K562 (cell line): ENCODE results near the gene GDAP1L1. TPM values are rescaled to one million over a fixed set of nuclear protein-coding genes. Genes with fewer than 3 reads are reported as not detected.
A peak's percentile ranks its signal among the peaks of the same experiment; 100 is the strongest.

Source experiments
- CBX2 ChIP-seq: fragments of 200-600 bp; sonication (generic); IDR thresholded peaks from one replicate; pipeline ENCODE4 v1.6.1; 2012; ENCODE audit warnings: mild to moderate bottlenecking, low read length, inconsistent platforms; ENCODE audit not compliant: insufficient read depth, poor library complexity, severe bottlenecking
- ELF4 ChIP-seq: fragments of 450-650 bp; formaldehyde crosslinking; IDR thresholded peaks from 2 replicates; pipeline ENCODE4 v1.4.0; 2022; ENCODE audit warnings: missing genetic modification characterization
- EP300 ChIP-seq: IDR thresholded peaks from 2 replicates; pipeline ENCODE4 v1.6.1; 2012; ENCODE audit warnings: low read length, improper control_type of control experiment
- HCFC1 ChIP-seq: IDR thresholded peaks from 2 replicates; pipeline ENCODE4 v1.6.1; 2012; ENCODE audit warnings: low read depth, low read length, improper control_type of control experiment
- HDAC8 ChIP-seq: fragments of 450-650 bp; IDR thresholded peaks from 2 replicates; pipeline ENCODE4 v1.6.1; 2016; ENCODE audit warnings: mild to moderate bottlenecking, missing genetic modification characterization, moderate library complexity, missing compliant biosample characterization
- KHSRP ChIP-seq: fragments of 450-650 bp; IDR thresholded peaks from 2 replicates; pipeline ENCODE4 v1.6.1; 2017
- MED1 ChIP-seq: sonication (generic); formaldehyde crosslinking; IDR thresholded peaks from 2 replicates; pipeline ENCODE4 v1.8.1; 2023; ENCODE audit warnings: missing genetic modification reagents, borderline replicate concordance
- NCOA1 ChIP-seq: fragments of 450-650 bp; IDR thresholded peaks from 2 replicates; pipeline ENCODE4 v1.6.1; 2016; ENCODE audit warnings: low read depth
- NRF1 ChIP-seq, 2 experiments: fragments of 450-650 bp; IDR thresholded peaks in 1 of 2; conservative IDR thresholded peaks in 1 of 2; 2 replicates each; pipeline ENCODE4 v1.6.1; 2014; ENCODE audit warnings: mild to moderate bottlenecking in 2 of 2
- PHF8 ChIP-seq: fragments of 200-600 bp; sonication (generic); IDR thresholded peaks from 2 replicates; pipeline ENCODE4 v1.6.1; 2012; ENCODE audit warnings: mixed run types, mild to moderate bottlenecking, inconsistent platforms, low read length, moderate library complexity, borderline replicate concordance
- SREBF2 ChIP-seq: sonication (generic); formaldehyde crosslinking; IDR thresholded peaks from 2 replicates; pipeline ENCODE4 v1.4.0; 2020; ENCODE audit warnings: mild to moderate bottlenecking, missing genetic modification reagents
- SRSF9 ChIP-seq: fragments of 200-400 bp; formaldehyde crosslinking; IDR thresholded peaks from 2 replicates; pipeline ENCODE4 v1.6.1; 2017; ENCODE audit warnings: low read depth, low read length, borderline replicate concordance
- SUPT5H ChIP-seq: fragments of 450-650 bp; IDR thresholded peaks from 2 replicates; pipeline ENCODE4 v1.6.1; 2016
- TCF7L2 ChIP-seq: fragments of 150-350 bp; IDR thresholded peaks from 2 replicates; pipeline ENCODE4 v1.6.1; 2016; ENCODE audit warnings: low read depth, mild to moderate bottlenecking, low read length, moderate library complexity
- ZBTB1 ChIP-seq: sonication (generic); formaldehyde crosslinking; IDR thresholded peaks from 2 replicates; pipeline ENCODE4 v1.8.1; 2023; ENCODE audit warnings: missing genetic modification reagents, low read depth, mild to moderate bottlenecking, borderline replicate concordance
- ZBTB8A ChIP-seq: fragments of 450-650 bp; IDR thresholded peaks from 2 replicates; pipeline ENCODE4 v1.6.1; 2018; ENCODE audit warnings: mild to moderate bottlenecking, moderate library complexity; ENCODE audit not compliant: partially characterized antibody
- ZBTB9 ChIP-seq: fragments of 450-650 bp; formaldehyde crosslinking; IDR thresholded peaks from 2 replicates; pipeline ENCODE4 v1.4.0; 2020; ENCODE audit warnings: mild to moderate bottlenecking, moderate library complexity
- ZNF197 ChIP-seq: fragments of 200-800 bp; sonication (Bioruptor generic); IDR thresholded peaks from 2 replicates; pipeline ENCODE4 v1.6.1; 2016; ENCODE audit warnings: low read depth, missing genetic modification characterization, missing compliant biosample characterization
- ZNF644 ChIP-seq: fragments of 200-800 bp; sonication (Bioruptor generic); IDR thresholded peaks from 2 replicates; pipeline ENCODE4 v1.6.1; 2016; ENCODE audit warnings: low read depth, missing genetic modification characterization, missing compliant biosample characterization
- polyA plus RNA-seq, 8 experiments: library from polyadenylated mRNA; depleted of rRNA in 4 of 8; stranded (reverse) in 5 of 8; unstranded in 3 of 8; fragments of >200 nt; fragmentation: Nextera tagmentation in 2 of 8; fragmentation: Illumina TruSeq in 1 of 8; extraction: Ambion mirVana in 2 of 8; extraction: Trizol in 1 of 8; gene quantifications; 2 replicates each; pipeline versions ENCODE4 v1.2.1 to v1.2.3, GENCODE V29; 2011 to 2014; ENCODE audit warnings: inconsistent platforms in 1 of 8, missing spikeins in 1 of 8
- total RNA-seq, 7 experiments: library from RNA; depleted of rRNA in 6 of 7; stranded (reverse); fragments of >200 nt in 6 of 7; fragmentation: Illumina TruSeq in 2 of 7; extraction: Trizol in 2 of 7; gene quantifications; 2 replicates each; pipeline versions ENCODE4 v1.2.1 to v1.2.3, GENCODE V29; 2011 to 2021; ENCODE audit warnings: low replicate concordance in 1 of 7
- TF ChIP-seq, protein P1 (sequence below): fragments of 200-800 bp; sonication (Bioruptor generic); IDR thresholded peaks from 2 replicates; pipeline ENCODE4 v1.6.1; 2017; ENCODE audit warnings: missing genetic modification characterization, missing compliant biosample characterization
- TF ChIP-seq, protein P2 (sequence below): fragments of 450-650 bp; IDR thresholded peaks from 2 replicates; pipeline ENCODE4 v1.6.1; 2018; ENCODE audit not compliant: partially characterized antibody

Gene GDAP1L1
- total and polyA plus RNA-seq, 9 of the 15 experiments (the other 6 are each of a cell fraction or from before 2014, with no cell fraction given) = 0.06 to 0.40 (median 0.19) TPM; not detected in 5

DNA sequence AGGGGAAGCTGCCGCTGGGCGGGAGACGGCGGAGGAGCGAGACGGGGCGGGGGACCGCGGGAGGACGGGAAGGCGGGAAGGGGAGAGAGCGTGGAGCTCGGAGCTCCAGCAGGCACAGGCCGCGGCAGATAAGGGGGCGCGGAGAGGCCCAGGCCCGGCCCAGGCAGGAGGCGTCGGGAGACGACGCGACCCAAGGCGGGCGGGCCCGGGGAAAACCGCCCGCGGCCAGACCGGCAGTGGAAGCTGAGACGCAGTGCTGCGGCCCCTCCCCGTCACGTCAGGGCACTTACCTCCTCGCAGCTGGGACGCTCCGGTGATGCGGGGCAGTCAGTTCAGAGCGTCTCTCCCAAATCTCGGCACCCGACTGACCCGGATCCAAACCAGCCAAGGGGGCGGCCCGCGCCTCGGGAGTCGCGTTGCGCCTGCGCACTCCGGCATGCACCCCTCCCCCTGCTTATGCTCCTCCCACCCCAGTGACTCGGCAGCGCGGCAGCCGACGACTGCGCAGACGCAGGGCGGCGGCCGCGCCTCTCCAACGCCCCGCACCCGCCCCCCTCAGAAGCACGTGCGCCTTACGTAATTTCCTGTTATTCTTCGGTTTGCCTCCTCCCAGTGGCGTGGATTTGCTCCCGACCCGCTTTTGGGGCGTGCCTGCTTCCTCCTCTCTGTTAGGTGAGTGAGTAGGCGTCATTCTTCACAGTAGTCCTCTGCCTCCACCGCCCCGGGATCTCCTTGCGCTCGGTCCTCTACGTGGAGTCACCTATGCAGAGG, 36.5 kb upstream of the GDAP1L1 start, which contains the start of gene OSER1 (continued):
- TF ChIP-seq SREBF2 (CRISPR knock-in tag) (no peak), EP300 (peak; percentile 60; the same call in 1 of the 2 replicates), KHSRP (no peak), SRSF9 (no peak), MED1 (no peak), ZBTB9 (CRISPR knock-in tag) (0 out of 2 replicates have a peak, but pooled peaks have one; percentile 35), NCOA1 (peak; percentile 35; the same call in 1 of the 2 replicates), HCFC1 (peak; percentile 13; the same call in 1 of the 2 replicates), HDAC8 (tag) (0 out of 2 replicates have a peak, but pooled peaks have one; percentile 54), PHF8 (peak; percentile 83; the same call in 1 of the 2 replicates), ZNF197 (CRISPR knock-in tag) (no peak), ELF4 (CRISPR knock-in tag) (no peak), TCF7L2 (no peak), CBX2 (no peak), NRF1 (conservative IDR thresholded peaks at IDR 0.05 in 1 of 2, IDR thresholded peaks at IDR 0.05 in 1 of 2) (peak; percentile 98), SUPT5H (peak; percentile 82), ZBTB1 (no peak), ZNF644 (tag) (no peak), ZBTB8A (no peak)
- TF ChIP-seq, protein P1, sequence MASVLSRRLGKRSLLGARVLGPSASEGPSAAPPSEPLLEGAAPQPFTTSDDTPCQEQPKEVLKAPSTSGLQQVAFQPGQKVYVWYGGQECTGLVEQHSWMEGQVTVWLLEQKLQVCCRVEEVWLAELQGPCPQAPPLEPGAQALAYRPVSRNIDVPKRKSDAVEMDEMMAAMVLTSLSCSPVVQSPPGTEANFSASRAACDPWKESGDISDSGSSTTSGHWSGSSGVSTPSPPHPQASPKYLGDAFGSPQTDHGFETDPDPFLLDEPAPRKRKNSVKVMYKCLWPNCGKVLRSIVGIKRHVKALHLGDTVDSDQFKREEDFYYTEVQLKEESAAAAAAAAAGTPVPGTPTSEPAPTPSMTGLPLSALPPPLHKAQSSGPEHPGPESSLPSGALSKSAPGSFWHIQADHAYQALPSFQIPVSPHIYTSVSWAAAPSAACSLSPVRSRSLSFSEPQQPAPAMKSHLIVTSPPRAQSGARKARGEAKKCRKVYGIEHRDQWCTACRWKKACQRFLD (CRISPR knock-in tag) = no peak
- TF ChIP-seq, protein P2, sequence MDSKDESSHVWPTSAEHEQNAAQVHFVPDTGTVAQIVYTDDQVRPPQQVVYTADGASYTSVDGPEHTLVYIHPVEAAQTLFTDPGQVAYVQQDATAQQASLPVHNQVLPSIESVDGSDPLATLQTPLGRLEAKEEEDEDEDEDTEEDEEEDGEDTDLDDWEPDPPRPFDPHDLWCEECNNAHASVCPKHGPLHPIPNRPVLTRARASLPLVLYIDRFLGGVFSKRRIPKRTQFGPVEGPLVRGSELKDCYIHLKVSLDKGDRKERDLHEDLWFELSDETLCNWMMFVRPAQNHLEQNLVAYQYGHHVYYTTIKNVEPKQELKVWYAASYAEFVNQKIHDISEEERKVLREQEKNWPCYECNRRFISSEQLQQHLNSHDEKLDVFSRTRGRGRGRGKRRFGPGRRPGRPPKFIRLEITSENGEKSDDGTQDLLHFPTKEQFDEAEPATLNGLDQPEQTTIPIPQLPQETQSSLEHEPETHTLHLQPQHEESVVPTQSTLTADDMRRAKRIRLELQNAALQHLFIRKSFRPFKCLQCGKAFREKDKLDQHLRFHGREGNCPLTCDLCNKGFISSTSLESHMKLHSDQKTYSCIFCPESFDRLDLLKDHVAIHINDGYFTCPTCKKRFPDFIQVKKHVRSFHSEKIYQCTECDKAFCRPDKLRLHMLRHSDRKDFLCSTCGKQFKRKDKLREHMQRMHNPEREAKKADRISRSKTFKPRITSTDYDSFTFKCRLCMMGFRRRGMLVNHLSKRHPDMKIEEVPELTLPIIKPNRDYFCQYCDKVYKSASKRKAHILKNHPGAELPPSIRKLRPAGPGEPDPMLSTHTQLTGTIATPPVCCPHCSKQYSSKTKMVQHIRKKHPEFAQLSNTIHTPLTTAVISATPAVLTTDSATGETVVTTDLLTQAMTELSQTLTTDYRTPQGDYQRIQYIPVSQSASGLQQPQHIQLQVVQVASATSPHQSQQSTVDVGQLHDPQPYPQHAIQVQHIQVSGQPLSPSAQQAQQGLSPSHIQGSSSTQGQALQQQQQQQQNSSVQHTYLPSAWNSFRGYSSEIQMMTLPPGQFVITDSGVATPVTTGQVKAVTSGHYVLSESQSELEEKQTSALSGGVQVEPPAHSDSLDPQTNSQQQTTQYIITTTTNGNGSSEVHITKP = peak; percentile 6
